ENCODE results near the gene SOCS6.
"Not testable (repeated sequence)": the region's sequence is repeated elsewhere in the genome, so short reads cannot be mapped to it uniquely, and the experiment has no call there.

The SOCS6 gene

DNA sequence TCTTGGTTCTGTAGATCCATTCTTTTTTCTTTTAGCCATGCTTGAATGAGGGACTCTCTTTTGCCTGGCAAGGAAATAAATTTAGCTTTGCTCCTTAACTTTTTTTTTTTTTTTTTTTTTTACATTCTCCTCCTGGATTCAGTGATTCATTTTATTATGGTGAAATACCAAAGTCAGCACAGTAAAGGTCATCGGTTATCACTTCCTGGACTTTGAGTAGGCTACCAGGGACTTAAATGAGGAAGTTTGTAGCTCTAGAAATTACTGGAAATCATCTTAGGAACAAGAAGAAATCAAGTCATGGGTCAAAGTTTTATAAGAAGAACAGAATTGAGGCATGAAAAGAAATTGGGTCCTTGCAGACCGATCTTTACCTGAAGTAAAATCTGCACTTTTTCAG, 75.0 kb downstream of the SOCS6 start:
- ATAC-seq = no peak

DNA sequence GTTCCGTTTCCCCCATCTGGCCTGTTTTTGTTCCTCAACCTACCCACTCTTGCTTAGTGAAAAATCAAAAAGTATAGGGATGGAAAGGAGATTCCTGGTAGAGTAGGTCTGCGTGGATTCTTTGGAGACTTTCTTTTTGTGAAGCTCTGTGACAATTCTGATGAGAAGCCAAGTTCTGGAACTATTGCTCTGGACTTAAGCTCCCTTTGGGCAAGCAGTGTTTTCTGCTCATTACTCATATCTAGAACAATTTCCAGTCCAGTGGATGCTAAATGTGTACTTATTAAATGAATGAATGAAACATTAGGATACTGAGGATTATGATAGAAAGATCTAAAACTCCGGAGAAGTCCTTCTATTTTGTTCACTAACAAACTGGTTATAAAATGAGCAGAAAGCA, 76.5 kb downstream of the SOCS6 start:
- ATAC-seq = no peak

DNA sequence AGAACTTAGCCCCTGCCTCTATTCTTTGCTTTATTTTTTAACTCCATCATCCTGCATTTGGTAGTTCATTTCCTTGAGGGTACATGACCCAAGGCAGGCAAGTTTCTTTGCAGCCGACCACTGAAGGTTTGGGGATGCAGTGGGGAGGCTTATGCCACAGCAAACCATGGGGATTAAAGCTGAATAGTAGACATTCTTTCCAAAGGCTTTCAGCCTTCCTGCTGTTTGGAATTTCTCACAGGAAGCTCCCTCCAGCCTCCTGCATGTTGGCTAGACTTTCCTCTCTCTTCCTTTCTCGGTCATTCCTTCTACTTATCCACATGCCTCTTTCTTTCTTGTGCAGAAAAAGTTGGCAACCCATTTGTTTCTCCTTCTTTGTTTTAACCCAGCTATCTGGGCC, 77.3 kb downstream of the SOCS6 start:
- no peak for ATAC-seq

DNA sequence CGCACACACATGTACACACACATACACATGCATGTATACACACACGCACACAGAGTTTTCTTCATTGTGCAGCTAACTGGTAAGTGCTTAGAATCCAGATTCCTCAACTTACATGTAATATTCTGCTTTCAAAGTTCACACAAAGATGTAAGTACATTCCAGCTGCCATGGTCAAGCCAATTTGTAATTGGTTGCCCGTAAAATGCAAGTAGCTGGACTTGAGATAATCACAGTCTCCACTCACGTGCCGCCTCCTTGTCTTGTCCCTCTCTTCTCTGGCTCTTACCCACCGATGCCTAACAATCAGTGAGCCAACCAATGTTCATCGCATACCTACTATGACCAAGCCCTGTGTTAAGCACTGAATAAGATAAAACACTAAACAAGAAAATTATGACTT, 77.8 kb downstream of the SOCS6 start:
- no peak for ATAC-seq

DNA sequence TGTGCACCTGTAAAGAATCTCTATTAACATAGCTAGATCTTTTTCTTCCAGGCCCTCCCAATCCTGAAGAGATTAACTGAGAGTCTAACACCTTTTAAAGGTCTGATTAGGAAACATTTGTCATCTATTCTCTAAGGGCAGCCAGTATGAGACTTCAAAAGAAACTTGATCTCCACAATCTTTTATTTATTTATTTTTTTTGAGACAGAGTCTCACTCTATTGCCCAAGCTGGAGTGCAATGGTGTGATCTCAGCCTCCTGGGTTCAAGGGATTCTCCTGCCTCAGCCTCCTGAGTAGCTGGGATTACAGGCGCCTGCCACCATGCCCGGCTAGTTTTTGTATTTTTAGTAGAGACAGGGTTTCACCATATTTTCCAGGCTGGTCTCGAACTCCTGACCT, 78.5 kb downstream of the SOCS6 start:
- not testable (repeated sequence) for ATAC-seq

DNA sequence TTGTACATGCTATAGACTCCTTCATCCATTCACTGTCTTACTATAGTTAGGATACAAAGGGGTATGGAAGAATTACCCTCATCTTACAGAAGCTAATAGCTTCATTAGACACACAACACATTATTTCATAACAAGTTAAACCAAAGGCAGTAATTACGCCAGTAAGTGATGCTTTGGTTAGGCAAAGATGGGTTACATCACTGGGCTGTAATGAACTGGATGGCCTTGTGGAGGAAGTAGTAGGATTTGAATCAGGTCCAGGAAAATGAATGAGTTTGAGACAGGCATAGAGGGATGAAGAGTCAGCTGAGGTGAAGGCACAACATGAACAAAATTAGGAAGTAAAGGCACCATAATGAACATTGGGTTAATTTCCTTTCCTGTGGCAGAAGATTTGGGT, 80.1 kb downstream of the SOCS6 start:
- ATAC-seq = no peak

DNA sequence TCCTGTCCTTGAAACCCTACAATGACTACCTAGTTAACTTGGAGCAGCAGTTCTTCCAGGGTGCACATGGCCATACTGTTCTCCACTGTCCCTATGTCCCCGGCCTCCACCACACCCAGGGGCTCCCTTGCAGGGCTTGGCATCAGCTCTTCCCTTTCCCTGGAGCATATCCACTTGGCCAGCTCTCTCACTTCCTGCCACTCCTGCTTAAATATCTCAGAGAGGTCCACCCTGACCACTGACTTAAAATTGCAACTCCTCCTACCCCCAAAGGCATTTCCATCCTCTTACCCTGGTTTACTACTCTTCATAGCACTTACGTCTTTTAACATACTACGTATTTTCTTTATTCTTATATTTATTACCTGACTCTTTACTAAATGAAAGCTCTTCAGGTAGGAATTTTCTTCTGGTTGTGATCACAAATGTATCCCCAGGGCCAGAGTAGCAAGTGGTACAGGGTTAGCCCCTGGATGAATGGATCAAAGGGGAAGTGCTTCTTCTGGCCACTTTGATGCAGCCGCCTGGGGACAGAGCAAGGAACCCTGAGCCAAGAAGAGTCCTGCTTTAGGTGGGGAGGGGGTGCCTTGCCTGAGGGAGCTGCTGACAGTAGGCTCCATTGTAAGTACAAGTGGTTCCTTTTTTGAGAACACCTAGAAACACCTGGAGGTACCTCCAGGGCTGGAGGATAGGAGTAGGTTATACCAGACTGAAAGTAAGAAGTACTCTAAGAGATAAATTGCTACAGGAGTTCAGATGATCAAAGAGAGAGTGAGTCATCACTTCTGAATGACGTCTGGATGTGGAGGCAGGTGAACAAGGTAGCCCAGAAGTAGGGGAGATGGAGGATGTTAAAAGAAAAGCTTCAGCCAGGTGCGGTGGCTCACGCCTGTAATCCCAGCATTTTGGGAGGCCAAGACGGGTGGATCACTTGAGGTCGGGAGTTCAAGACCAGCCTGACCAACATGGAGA, 82.2 kb downstream of the SOCS6 start:
- no peak for ATAC-seq

DNA sequence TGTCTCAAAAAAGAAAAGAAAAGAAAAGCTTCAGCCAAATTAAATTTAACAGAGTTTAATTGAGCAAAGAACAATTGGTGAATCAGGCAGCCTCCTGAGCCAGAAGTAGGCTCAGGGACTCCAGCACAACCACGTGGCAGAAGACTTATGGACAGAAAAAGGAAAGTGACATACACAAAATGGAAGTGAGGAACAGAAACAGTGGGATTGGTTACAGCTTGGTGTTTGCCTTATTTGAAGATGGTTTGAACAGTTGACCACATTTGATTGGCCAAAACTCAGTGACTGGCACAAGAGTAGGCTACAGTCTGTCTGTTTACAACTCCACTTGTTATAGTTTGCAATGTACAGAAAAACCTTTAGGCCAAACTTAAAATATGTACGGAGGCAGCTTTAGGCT, 83.1 kb downstream of the SOCS6 start:
- ATAC-seq = no peak

DNA sequence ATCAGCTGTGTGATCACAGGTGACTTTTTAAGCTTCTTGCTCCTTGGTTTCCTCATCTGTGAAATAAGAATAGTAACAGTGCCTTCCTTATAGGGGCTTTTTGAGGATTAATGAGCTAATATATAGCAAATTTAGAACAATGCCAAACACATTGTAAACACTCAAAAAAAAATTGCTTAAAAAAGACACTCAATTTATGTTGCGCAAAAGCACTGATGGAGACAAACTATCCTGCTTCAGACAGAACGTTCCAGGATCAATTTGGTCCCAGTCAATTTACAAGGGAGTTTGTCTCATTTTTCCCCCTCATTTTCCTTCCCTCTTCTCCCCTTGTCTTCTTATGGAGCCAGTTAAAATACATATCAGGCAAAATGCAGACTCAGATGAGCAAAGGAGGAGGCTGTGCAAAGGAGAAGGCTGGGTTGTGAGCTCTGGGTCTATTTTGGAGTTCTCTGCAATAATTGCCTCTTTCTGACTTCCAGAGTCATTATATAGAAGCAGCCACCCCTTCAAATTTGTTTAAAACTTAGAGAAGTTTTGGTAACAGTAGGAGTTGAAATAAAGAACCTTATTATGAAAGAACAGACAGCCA, 83.7 kb downstream of the SOCS6 start:
- no peak for ATAC-seq

DNA sequence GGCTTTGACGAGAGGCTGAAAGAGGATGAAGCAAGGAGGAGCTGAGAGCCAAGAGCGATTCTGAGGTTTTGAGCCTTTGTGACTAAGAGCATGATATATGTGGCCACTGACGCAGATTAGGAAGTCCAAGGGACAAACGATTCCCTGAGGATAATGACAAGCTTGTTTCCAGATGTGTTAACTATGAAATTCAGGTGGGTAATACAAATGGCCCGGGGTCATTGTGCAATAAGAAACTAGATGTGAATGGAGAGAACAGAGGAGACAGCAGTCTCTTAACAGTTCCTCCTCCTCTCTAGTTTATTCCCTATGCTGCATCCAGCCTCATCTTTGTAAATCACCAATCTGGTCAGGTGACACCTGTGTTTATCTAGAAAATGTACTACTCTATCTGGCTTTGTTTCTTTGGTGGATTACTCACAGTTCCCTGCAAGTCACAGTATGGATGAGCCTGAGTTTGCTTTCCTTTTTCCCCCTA, 84.2 kb downstream of the SOCS6 start:
- ATAC-seq = no peak

DNA sequence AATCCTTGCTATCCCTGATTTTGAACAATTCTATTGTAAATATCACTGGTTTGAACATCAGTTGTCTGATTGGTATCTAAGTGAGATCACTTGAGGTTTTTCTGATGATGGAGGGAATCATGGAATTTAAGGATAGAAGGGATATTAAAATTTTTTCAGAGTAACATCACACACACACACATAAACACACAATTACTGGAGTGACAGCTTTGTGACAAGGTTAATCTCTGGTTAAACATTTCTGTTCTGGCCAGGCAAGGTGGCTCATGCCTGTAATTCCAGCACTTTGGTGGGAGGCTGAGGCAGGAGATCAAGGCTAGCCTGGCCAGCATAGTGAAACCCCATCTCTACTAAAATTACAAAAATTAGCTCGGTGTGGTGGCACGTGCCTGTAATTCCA, 85.3 kb downstream of the SOCS6 start:
- ATAC-seq = no peak

DNA sequence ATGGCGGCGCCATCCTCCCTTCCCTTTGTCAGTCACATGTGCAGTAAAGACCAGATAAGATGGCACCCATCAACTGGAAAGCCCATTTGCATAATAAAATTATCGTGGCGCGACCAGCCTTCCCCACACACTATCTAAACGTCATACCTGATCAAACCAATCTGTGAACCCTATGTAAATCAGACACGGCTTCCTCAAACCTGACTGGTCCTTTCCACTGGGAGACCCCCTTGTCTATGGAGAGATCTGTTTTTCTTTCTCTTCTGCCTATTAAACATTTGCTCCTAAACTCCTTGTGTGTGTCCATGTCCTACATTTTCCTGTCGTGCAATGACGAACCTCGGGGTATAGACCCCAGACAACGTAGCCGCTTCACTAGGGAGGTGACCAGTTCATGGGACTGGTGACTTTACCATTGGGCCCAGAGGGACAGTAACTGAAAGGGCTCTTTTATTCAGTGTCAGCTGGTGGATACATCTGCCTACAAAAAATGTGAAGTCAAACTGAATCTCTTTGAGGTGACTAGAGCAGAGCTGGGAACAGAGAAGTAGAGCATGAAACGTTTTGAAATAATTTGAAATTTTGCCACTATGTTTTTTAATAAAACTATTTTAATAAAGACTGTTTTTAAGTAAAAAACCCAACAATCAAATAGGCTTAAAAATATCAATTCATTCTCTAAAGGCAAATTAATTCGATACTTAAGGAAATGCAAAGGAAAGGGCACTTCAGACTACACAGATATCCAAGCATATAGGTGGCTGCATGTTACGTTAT, 87.5 kb downstream of the SOCS6 start:
- ATAC-seq = no peak

DNA sequence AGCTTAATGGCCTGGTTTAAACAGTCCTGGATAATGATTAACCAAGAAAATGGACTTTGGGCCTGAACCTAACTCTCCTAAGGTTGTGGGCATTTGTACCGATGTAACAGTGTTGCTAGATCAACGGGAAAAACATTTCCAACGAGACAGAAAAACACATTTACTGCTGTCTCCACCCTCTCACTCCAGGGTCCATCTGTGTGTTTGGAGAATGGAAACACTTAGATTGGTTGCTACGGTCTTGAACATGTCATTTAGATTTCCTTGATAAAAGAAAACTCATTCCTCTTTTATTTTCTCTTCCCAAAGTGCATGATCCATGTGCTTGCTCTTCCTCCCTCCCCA, 88.0 kb downstream of the SOCS6 start:
- no peak for ATAC-seq

DNA sequence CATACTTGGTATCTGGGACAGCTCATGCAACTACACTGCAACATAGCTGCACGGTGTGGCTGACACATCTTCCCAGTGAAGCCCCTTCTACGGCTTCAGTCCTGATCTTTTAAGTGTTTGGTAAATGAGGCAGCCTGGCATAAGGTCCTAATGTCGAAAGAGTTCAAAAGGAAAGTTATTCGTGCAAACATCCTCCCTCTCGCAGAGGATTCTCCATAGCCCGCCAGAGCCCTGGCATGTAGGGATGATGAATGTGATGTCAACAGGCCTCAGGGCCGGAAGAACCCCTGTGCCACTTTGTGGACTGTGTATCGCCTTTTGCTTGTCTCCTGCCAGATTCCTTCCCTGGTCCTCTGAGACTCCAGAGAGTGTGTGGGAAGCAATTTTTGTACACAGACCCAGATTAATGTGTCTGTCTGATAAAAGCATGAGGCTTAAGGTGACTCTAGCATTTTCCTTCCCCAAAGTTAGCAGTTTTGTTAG, 88.5 kb downstream of the SOCS6 start:
- ATAC-seq = no peak

DNA sequence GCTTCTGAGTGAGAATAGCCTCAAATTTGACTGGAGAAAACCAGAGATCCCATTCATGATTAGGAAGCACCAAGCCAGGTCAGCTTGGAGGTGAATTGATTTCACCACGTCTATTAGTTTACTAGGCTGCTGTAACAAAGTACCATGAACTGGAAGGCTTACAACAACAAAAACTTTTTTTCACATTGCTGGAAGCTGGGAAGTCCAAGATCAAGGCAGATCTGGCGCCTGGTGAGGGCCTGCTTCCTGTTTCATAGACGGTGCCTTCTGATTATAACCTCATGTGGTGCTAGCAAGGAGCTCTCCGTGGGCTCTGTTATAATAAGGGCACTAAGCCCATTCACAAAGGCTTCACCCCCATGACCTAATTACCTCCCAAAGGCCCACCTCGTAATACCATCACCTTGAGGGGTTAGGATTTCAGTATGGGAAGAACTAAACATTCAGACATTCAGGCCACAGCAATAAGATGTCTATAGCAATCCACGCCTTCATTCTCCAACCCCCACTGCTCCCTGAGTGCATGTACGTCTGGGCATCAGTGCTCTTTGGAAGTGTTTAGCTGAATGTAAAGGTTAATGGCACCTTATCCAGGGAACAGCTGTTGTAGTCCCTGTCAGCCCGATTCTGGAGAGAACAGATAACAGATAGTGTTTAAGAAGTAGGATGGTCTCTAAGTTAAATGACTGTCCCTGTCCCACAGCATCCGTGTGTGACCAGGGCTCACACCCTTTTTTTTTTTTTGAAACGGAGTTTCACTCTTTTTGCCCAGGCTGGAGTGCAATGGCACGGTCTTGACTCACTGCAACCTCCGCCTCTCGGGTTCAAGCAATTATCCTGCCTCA, 89.2 kb downstream of the SOCS6 start:
- no peak for ATAC-seq

Measured in activated CD4-positive, CD25-positive, alpha-beta regulatory T cell treated with anti-CD3 and anti-CD28 coated beads, Interleukin-2, amount 50 U/mL, for 24 hours (primary cell).